ENCODE results near the gene GJA5.

Gene GJA5

GRCh38 chr1:147729315-147729714 lies 31.1 kb downstream of the GJA5 start:
- DNase-seq (ENCODE audit: low read depth), result no peak
- no peak for TF ChIP-seq CTCF (conservative IDR thresholded peaks at IDR 0.05; ENCODE audit: low read depth, low read length)
- H3K4me3 ChIP-seq (ENCODE audit: low read length), result no peak overlapping the region

- no peak for TF ChIP-seq CTCF (conservative IDR thresholded peaks at IDR 0.05; ENCODE audit: low read depth, low read length)
- DNase-seq (ENCODE audit: low read depth), result no peak
- no peak overlapping the region for H3K4me3 ChIP-seq (ENCODE audit: low read length)
Measured at GRCh38 chr1:147726168-147726567, 34.2 kb downstream of the GJA5 start.

GRCh38 chr1:147725685-147726084 lies 34.7 kb downstream of the GJA5 start:
- DNase-seq (ENCODE audit: low read depth), result no peak
- TF ChIP-seq CTCF (conservative IDR thresholded peaks at IDR 0.05; ENCODE audit: low read depth, low read length), result no peak

DNA sequence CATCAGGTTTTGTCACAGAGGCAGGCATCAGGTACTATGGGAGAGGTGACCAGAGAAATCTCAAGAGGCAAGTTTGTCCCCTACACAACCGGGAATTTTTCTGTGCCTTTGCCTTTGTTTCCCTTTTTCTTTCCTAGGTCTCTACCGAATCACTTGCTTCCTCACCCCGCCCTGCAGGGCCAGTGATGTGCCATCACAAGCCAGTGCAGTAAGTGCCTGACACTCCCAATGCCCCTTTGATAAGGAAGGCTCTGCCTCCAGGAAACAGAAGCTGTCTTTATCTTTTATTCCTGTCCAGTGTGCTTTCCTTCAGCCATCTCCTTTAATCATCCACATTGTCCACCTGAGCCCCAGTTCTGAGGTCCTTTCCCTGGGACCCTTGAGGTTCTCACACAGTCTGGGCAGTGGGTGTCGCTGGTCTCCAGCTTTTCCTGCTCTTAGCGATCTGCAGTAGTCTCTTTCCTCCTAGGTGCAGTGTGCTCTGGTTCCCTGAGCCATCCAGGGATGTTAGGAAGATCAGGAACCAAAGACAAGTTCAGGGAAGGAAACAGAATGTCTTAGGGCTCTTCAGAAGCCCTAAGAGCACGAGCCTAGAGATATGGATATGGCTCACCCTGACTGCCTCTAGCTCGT lies 36.6 kb downstream of the GJA5 start:
- peak; percentile 75 for TF ChIP-seq CTCF (conservative IDR thresholded peaks at IDR 0.05; ENCODE audit: low read depth, low read length)
- DNase-seq (ENCODE audit: low read depth), result no peak
- H3K4me3 ChIP-seq (ENCODE audit: low read length), result no peak overlapping the region

More at GRCh38 chr1:147725685-147726084, 34.7 kb downstream of the GJA5 start:
- H3K4me3 ChIP-seq (ENCODE audit: low read length), result no peak overlapping the region

DNA sequence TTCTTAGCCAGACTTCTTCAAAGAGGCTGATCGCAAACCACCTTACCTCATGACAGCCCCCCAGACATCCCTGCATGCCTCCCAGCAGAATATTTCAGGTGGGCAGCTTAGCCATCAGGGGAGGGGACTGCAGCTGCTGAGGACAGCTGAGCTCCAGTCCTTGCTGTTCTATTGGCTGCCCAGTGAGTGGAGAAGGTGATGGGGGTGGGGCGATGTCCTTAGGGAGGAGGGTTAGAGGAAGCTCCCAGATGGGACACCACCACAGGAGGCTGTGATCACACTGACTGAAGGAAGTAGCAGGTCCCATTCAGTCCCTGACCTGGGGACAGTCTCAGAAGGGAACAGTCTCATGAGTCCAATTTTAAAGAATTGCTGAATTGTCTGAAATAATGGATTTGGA lies 38.3 kb downstream of the GJA5 start:
- no peak overlapping the region for H3K4me3 ChIP-seq (ENCODE audit: low read length)
- DNase-seq (ENCODE audit: low read depth), result no peak
- no peak for TF ChIP-seq CTCF (conservative IDR thresholded peaks at IDR 0.05; ENCODE audit: low read depth, low read length)

GRCh38 chr1:147721716-147722115 lies 38.7 kb downstream of the GJA5 start:
- H3K4me3 ChIP-seq (ENCODE audit: low read length), result no peak overlapping the region
- peak; percentile 39 for DNase-seq (ENCODE audit: low read depth)
- no peak for TF ChIP-seq CTCF (conservative IDR thresholded peaks at IDR 0.05; ENCODE audit: low read depth, low read length)

GRCh38 chr1:147720557-147720956 lies 39.8 kb downstream of the GJA5 start:
- no peak overlapping the region for H3K4me3 ChIP-seq (ENCODE audit: low read length)

More at GRCh38 chr1:147720557-147720956, 39.8 kb downstream of the GJA5 start:
- DNase-seq (ENCODE audit: low read depth), result no peak
- no peak for TF ChIP-seq CTCF (conservative IDR thresholded peaks at IDR 0.05; ENCODE audit: low read depth, low read length)
